ENCODE results near the gene EXOC6B. TPM values are rescaled to one million over a fixed set of nuclear protein-coding genes. Genes with fewer than 3 reads are reported as not detected.

Gene EXOC6B
- total RNA-seq, 1 experiment from 2014 or later = 40.1 TPM

DNA sequence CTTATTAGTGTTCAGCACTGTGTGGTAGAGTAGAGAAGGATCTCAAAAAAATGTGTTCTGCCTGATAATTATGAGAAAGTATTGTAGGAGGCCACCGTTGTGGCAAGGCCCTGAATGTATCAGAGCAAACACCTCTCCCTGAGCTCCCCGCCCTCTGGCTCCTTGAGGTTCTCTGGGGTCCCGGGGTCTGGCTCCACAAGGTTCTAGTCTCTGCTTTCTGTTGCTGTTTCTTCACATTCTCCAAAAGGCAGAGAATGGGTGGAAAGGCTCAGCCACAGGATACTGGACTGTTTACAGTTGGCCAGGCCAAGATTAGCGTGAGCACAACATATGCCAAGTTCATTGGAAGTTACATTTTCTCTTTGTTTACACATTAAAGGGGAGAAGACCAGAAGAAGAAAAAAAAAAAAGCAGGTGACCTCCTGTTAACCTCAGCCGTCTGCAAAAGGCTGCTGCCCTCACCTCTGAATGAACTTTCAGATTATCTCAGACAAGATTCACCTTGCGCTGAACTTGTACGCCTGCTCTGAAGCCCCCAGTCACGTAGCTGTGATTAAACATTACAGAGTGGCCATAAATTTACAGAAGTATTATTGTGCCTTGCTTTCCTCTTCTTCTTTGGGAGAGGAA, 621.6 kb downstream of the EXOC6B start:
- no peak overlapping the region for H3K18ac ChIP-seq (ENCODE audit: insufficient read length, low read depth, low read length)
- no peaks in the 10 kb centered on the region for H4K20me1 ChIP-seq (ENCODE audit: control insufficient read depth, insufficient read depth, insufficient read length)
- H4K8ac ChIP-seq (replicated peaks; ENCODE audit: insufficient read length, low read depth, low read length) = no peak overlapping the region
- H2BK12ac ChIP-seq (ENCODE audit: insufficient read length, low read depth, low read length) = no peak overlapping the region
- Mint-ChIP-seq H3K27me3 (ENCODE audit: low read depth) (no peaks in the 10 kb centered on the region), H3K4me1 (no peaks in the 10 kb centered on the region), H3K4me3 (no peak overlapping the region), H3K27ac (no peak overlapping the region), H3K36me3 (ENCODE audit: insufficient read depth in 1 of 3, low read depth in 3 of 3) (no peaks in the 10 kb centered on the region), H3K9me3 (no peaks in the 10 kb centered on the region)
- no peak overlapping the region for H4K5ac ChIP-seq (ENCODE audit: insufficient read length, low read depth, low read length)
- H3K9me3 ChIP-seq (ENCODE audit: control insufficient read depth, low read depth, low read length) = no peaks in the 10 kb centered on the region
- no peak overlapping the region for H3K23ac ChIP-seq (ENCODE audit: insufficient read length, low read depth, low read length)
- no peaks in the 10 kb centered on the region for H3K23me2 ChIP-seq (ENCODE audit: insufficient read length, low read depth, low read length, poor library complexity, severe bottlenecking)
- H3T11ph ChIP-seq (ENCODE audit: low read length) = no peak overlapping the region
- no peaks in the 10 kb centered on the region for H3K79me1 ChIP-seq (ENCODE audit: insufficient read depth, low read depth, low read length, poor library complexity, severe bottlenecking)
- H3K9ac ChIP-seq (ENCODE audit: extremely low read depth, insufficient read length, low read length) = no peak overlapping the region
- no peaks in the 10 kb centered on the region for H3K79me2 ChIP-seq (ENCODE audit: insufficient read depth, low read length)
- no peak for DNase-seq
- H3K4ac ChIP-seq (ENCODE audit: low read depth, low read length) = no peak overlapping the region
- WGBS (ENCODE audit: extremely low coverage, insufficient read length, low lambda C conversion rate) = no CpG with 5 or more reads among the region's 8 CpGs
- H2BK15ac ChIP-seq (ENCODE audit: low read depth, low read length) = no peak overlapping the region
- no peak overlapping the region for H2BK120ac ChIP-seq (ENCODE audit: low read depth, low read length, poor library complexity, severe bottlenecking)
- no peaks in the 10 kb centered on the region for H3K4me1 ChIP-seq (ENCODE audit: insufficient read depth, low read length)
- no peak overlapping the region for H3K27ac ChIP-seq (ENCODE audit: insufficient read length, low read depth, low read length)
- no peaks in the 10 kb centered on the region for H3K27me3 ChIP-seq (ENCODE audit: insufficient read depth, low read length)
- no peak overlapping the region for H2AK5ac ChIP-seq (ENCODE audit: insufficient read length, low read length)
- no peak overlapping the region for H2AFZ ChIP-seq (ENCODE audit: low read length)
- no peak overlapping the region for H2BK20ac ChIP-seq (ENCODE audit: low read depth, low read length, poor library complexity, severe bottlenecking)
- H3K56ac ChIP-seq (ENCODE audit: insufficient read length, low read depth, low read length) = no peak overlapping the region
- TF ChIP-seq, protein P1, sequence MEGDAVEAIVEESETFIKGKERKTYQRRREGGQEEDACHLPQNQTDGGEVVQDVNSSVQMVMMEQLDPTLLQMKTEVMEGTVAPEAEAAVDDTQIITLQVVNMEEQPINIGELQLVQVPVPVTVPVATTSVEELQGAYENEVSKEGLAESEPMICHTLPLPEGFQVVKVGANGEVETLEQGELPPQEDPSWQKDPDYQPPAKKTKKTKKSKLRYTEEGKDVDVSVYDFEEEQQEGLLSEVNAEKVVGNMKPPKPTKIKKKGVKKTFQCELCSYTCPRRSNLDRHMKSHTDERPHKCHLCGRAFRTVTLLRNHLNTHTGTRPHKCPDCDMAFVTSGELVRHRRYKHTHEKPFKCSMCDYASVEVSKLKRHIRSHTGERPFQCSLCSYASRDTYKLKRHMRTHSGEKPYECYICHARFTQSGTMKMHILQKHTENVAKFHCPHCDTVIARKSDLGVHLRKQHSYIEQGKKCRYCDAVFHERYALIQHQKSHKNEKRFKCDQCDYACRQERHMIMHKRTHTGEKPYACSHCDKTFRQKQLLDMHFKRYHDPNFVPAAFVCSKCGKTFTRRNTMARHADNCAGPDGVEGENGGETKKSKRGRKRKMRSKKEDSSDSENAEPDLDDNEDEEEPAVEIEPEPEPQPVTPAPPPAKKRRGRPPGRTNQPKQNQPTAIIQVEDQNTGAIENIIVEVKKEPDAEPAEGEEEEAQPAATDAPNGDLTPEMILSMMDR (conservative IDR thresholded peaks at IDR 0.05) = no peak
- H4K91ac ChIP-seq (ENCODE audit: insufficient read length, low read depth, low read length) = no peak overlapping the region
- H3K4me2 ChIP-seq (ENCODE audit: insufficient read depth, insufficient read length, low read length) = no peak overlapping the region
- H3K14ac ChIP-seq (ENCODE audit: insufficient read depth, low read length) = no peak overlapping the region
- no peak overlapping the region for H2BK5ac ChIP-seq (ENCODE audit: insufficient read length, low read length)
